K562 (cell line): ENCODE data around the gene FMN2. TPM values are rescaled to one million over a fixed set of nuclear protein-coding genes. Genes with fewer than 3 reads are reported as not detected.

Source experiments
- ATAC-seq: fragments of 200-7000 bp; cut with Tn5 transposase; 3 replicates; pipeline ENCODE4 v1.9.1; 2020; ENCODE audit warnings: moderate library complexity
- BruUV-seq: library from RNA; stranded (reverse); fragments of 400-500 nt; replicated peaks from 2 replicates; lab custom pipeline; 2021; lab: Mats Ljungman, UMichigan
- CTCF ChIA-PET: fragments of 300-600 bp; formaldehyde crosslinking; extraction: SDS; loops from one replicate; lab custom pipeline; 2021; ENCODE audit warnings: low intra/inter-chr PET ratio; lab: Yijun Ruan, JAX
- POLR2A ChIA-PET: fragments of 300-600, 350-650 bp; sonication (Branson Sonifier 250); formaldehyde crosslinking; extraction: SDS; loops from one replicate; lab custom pipeline; 2021; ENCODE audit warnings: antibody characterized with exemption, inconsistent platforms; lab: Yijun Ruan, JAX
- DNase-seq, 4 experiments: peaks; one replicate each; pipeline versions ENCODE4 v3.0.0 to v3.0.0-alpha.2; 2011 to 2018; ENCODE audit warnings: low spot score in 3 of 4, mixed read lengths in 3 of 4; ENCODE audit errors: extremely low read depth in 1 of 4
- FAIRE-seq: peaks from 2 replicates; lab custom pipeline; 2011; peaks lifted over from hg19 to GRCh38; lab: Jason Lieb, UNC
- H2AFZ ChIP-seq: 2 replicates; pipeline ENCODE4 v1.6.0; 2011; ENCODE audit warnings: low read depth, low read length, control low read depth, inconsistent platforms
- H3K27ac ChIP-seq: fragments of 200-600 bp; 3 replicates; pipeline ENCODE4 v1.8.0; 2011; ENCODE audit warnings: low read depth, mild to moderate bottlenecking, control low read depth, inconsistent platforms, low read length, moderate library complexity, mixed read lengths; ENCODE audit errors: extremely low read depth
- H3K27me3 ChIP-seq, 2 experiments: fragments of 300-600 bp in 1 of 2; 2 replicates in 1 of 2; 3 replicates in 1 of 2; pipeline versions ENCODE4 v1.6.0 to v1.8.0; 2011; ENCODE audit warnings: inconsistent platforms in 2 of 2, low read length in 2 of 2, mild to moderate bottlenecking in 1 of 2, mixed read lengths in 1 of 2, moderate library complexity in 1 of 2; ENCODE audit not compliant: control insufficient read depth in 2 of 2, insufficient read depth in 2 of 2
- H3K36me3 ChIP-seq: fragments of 300-600 bp; 3 replicates; pipeline ENCODE4 v1.8.0; 2011; ENCODE audit warnings: mild to moderate bottlenecking, low read length, inconsistent platforms; ENCODE audit not compliant: control insufficient read depth, insufficient read depth
- H3K4me1 ChIP-seq, 2 experiments: fragments of 200-600 bp in 1 of 2; replicated peaks in 1 of 2; 2 replicates in 1 of 2; 3 replicates in 1 of 2; pipeline versions ENCODE4 v1.5.1 to v1.8.0; 2011; ENCODE audit warnings: inconsistent platforms in 2 of 2, low read length in 2 of 2, mild to moderate bottlenecking in 1 of 2, mixed read lengths in 1 of 2, moderate library complexity in 1 of 2; ENCODE audit not compliant: control insufficient read depth in 2 of 2, insufficient read depth in 2 of 2
- H3K4me2 ChIP-seq: 2 replicates; pipeline ENCODE4 v1.6.1; 2011; ENCODE audit warnings: low read length, control low read depth, inconsistent platforms, mixed read lengths; ENCODE audit not compliant: insufficient read depth
- H3K4me3 ChIP-seq: fragments of 200-600 bp; sonication (generic), shearing (Covaris generic); 2 replicates; pipeline ENCODE4 v1.5.1; 2016; ENCODE audit warnings: control low read depth, inconsistent platforms
- H3K79me2 ChIP-seq: fragments of 200-600 bp; 3 replicates; pipeline ENCODE4 v1.8.0; 2011; ENCODE audit warnings: low read length, inconsistent platforms; ENCODE audit not compliant: control insufficient read depth, insufficient read depth
- H3K9ac ChIP-seq, 2 experiments: 2 replicates each; pipeline versions ENCODE4 v1.6.0 to v1.6.1; 2011; ENCODE audit warnings: low read depth in 2 of 2, low read length in 2 of 2, control low read depth in 1 of 2, inconsistent platforms in 1 of 2, mild to moderate bottlenecking in 1 of 2, mixed read lengths in 1 of 2; ENCODE audit not compliant: insufficient read depth in 1 of 2
- H3K9me1 ChIP-seq: one replicate; pipeline ENCODE4 v1.6.0; 2011; ENCODE audit warnings: inconsistent platforms, mild to moderate bottlenecking, low read length, moderate library complexity; ENCODE audit not compliant: control insufficient read depth, insufficient read depth
- H3K9me3 ChIP-seq: replicated peaks from 2 replicates; pipeline ENCODE4 v1.5.1; 2011; ENCODE audit warnings: low read depth, low read length, inconsistent platforms; ENCODE audit not compliant: control insufficient read depth, insufficient read depth
- H4K20me1 ChIP-seq: replicated peaks from 2 replicates; pipeline ENCODE4 v1.6.1; 2011; ENCODE audit warnings: low read length, inconsistent platforms, mixed read lengths; ENCODE audit not compliant: control insufficient read depth, insufficient read depth
- ZNF318 ChIP-seq, 2 experiments: fragments of 450-650 bp; IDR thresholded peaks; 2 replicates each; pipeline ENCODE4 v1.6.1; 2016; ENCODE audit warnings: mild to moderate bottlenecking in 2 of 2, borderline replicate concordance in 1 of 2, low read depth in 1 of 2, moderate library complexity in 1 of 2
- WGBS: fragments of 100-300 bp; shearing (Covaris generic); methylation state at CpG from one replicate; pipeline ENCODE4 v1.1.6; 2016; ENCODE audit warnings: low coverage, mixed read lengths; ENCODE audit not compliant: insufficient coverage; ENCODE audit errors: missing lambda C conversion rate; 5-methylcytosine and 5-hydroxymethylcytosine counted together
- in situ Hi-C: fragments of 300-500 bp; cut with MboI; formaldehyde crosslinking; loops from 4 replicates; pipeline ENCODE4 v1.15.0; 2018; ENCODE audit warnings: inconsistent platforms, mixed read lengths
- intact Hi-C: fragments of 100-400 bp; cut with micrococcal nuclease; formaldehyde crosslinking; loops from 2 replicates; pipeline ENCODE4 v1.14.2; 2022
- polyA plus RNA-seq, 8 experiments: library from polyadenylated mRNA; depleted of rRNA in 4 of 8; stranded (reverse) in 5 of 8; unstranded in 3 of 8; fragments of >200 nt; fragmentation: Nextera tagmentation in 2 of 8; fragmentation: Illumina TruSeq in 1 of 8; extraction: Ambion mirVana in 2 of 8; extraction: Trizol in 1 of 8; gene quantifications; 2 replicates each; pipeline versions ENCODE4 v1.2.1 to v1.2.3, GENCODE V29; 2011 to 2014; ENCODE audit warnings: inconsistent platforms in 1 of 8, missing spikeins in 1 of 8
- total RNA-seq, 7 experiments: library from RNA; depleted of rRNA in 6 of 7; stranded (reverse); fragments of >200 nt in 6 of 7; fragmentation: Illumina TruSeq in 2 of 7; extraction: Trizol in 2 of 7; gene quantifications; 2 replicates each; pipeline versions ENCODE4 v1.2.1 to v1.2.3, GENCODE V29; 2011 to 2021; ENCODE audit warnings: low replicate concordance in 1 of 7

Gene FMN2
- total and polyA plus RNA-seq, 9 of the 15 experiments (the other 6 are each of a cell fraction or from before 2014, with no cell fraction given), result 0.15 to 0.45 (median 0.16) TPM; not detected in 3

- no peak overlapping the region for H3K4me2 ChIP-seq
- ChIA-PET CTCF (no interaction called here), POLR2A (no interaction called here)
- no peaks in the 10 kb centered on the region for H3K27me3 ChIP-seq
- H3K4me3 ChIP-seq, result no peak overlapping the region
- no peak overlapping the region for H3K27ac ChIP-seq
- H3K9me3 ChIP-seq, result no peaks in the 10 kb centered on the region
- no peaks in the 10 kb centered on the region for H3K79me2 ChIP-seq
- no peaks in the 10 kb centered on the region for H3K9me1 ChIP-seq
- FAIRE-seq (no peak), DNase-seq (no peak), ATAC-seq (no peak)
- BruUV-seq, result no TSS peak
- no peak for TF ChIP-seq ZNF318 (IDR thresholded peaks at IDR 0.05; ENCODE audit: borderline replicate concordance in 1 of 2, low read depth in 1 of 2)
- in situ Hi-C loops, result no loop called here
- no peak overlapping the region for H3K9ac ChIP-seq
- 0% methylated on average over 1 of the region's 1 CpG for WGBS
- intact Hi-C loops, result no loop called here
- no peaks in the 10 kb centered on the region for H3K36me3 ChIP-seq
- H2AFZ ChIP-seq, result no peak overlapping the region
- no peaks in the 10 kb centered on the region for H4K20me1 ChIP-seq
- H3K4me1 ChIP-seq, result no peaks in the 10 kb centered on the region
Measured at GRCh38 chr1:240114222-240114621, 22.5 kb downstream of the FMN2 start.
